ENCODE data around the gene TMEM233.

The TMEM233 gene

GRCh38 chr12:119593578-119594398 is at the start of gene TMEM233:
TSS of gene TMEM233 (plus strand) at chr12:119593774. CDS start at chr12:119593849, 75 bp downstream.
- FAIRE-seq: no peak

DNA sequence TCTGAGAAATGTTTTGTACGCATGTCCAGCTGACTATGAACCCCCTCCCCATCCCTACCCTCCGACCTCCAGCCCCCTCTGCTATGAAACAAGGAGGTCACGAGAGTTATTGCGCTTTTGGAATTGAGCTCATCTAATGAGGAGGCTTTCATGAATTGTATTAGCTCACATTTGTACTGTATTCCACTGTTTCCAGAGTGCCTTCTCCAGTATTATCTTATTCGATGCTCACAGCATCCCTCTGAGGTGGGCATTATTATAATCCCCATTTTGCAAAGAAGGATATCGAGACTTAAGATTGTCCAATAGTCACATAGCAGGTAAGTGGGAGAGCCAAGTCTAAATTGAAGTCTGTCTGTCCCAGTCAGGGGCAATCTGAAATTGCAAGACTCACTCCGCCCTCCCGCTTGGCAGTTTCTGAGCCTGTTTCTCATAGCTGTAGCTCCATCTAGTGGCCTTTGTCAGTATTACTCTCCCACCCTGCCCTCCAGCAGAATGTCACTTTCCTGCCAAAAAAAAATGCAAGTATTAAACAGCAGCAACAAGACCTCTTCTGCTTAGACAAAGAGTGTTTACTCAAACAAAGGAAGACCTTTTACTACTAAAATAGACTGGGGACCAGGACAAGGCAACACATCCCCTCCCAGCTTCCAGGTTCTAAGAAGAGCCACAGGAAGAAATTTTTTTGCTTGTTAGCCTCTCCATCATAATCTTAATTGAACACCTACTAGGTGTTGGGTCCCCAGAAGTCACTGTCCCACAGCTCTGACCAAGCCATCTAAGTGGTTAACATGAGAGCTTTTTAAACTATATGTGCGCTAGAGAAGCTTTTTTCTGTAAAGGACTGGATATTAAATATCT is 48.6 kb upstream of the TMEM233 start:
- FAIRE-seq: peak; percentile 9

DNA sequence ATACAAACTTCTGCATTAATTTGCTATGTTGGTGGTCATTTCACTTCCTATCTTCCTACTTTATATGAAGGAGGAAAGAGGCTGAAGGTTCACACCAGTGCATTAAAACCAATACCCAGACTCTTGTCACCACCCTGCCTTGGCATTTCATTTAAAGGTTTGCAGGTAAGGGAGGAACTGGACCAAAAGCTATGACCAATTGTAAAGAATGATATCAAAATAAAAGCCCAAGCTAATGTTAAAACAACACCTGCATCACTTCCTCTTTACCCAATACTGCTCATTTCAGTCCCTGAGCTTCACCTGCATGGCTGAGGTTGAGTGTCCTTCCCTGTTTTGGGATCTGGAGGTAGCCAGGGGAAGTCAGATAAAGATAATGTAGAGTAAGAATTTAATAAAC is 47.2 kb upstream of the TMEM233 start:
- FAIRE-seq: no peak

GRCh38 chr12:119547001-119547400 is 46.6 kb upstream of the TMEM233 start:
- no peak for FAIRE-seq

DNA sequence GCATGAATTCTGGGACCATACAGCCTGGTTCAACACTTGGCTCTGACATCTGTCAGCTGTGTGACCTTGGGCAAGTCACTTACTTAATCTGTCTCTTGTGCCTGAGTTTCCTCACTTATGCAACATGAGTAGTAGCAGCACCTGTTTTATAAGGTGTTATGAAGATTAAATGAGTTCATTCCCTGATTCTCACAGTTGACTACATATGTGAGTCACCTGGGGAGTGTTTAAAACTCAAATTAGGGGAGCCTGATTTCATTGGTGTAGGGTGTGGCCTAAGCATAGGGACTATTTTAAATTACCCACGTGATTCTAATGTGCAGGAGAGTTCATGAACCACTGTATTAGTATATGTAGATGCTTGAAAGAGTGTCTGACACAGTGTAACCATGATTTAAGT is 36.7 kb upstream of the TMEM233 start:
- no peak for FAIRE-seq

DNA sequence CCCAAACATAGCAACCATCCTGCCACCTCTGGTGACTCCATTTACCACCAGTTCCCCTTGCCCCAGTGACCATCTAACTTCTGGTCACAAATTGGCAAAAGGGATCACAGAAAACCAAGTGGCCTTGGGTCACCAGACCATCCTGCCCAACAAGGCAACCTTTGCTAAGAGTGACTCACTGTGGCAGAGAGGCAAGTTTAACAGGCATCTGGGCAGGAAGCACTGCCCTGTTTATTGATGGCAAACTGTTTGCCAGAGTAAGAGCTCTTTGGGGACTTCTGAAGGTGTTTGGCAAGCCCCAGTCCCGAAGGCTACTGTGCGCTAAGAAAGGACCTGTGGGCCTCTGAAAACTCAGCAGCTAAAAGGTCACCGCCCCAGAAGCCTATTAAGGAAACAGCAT is 28.2 kb upstream of the TMEM233 start:
- FAIRE-seq: no peak

GRCh38 chr12:119570771-119571170 is 22.8 kb upstream of the TMEM233 start:
- no peak for FAIRE-seq

GRCh38 chr12:119573086-119573485 is 20.5 kb upstream of the TMEM233 start:
- FAIRE-seq: no peak

- FAIRE-seq: no peak
Observed at GRCh38 chr12:119574255-119574654, 19.3 kb upstream of the TMEM233 start.

GRCh38 chr12:119576118-119576810 is 17.3 kb upstream of the TMEM233 start:
- FAIRE-seq: no peak

GRCh38 chr12:119576915-119577314 is 16.7 kb upstream of the TMEM233 start:
- FAIRE-seq: no peak

DNA sequence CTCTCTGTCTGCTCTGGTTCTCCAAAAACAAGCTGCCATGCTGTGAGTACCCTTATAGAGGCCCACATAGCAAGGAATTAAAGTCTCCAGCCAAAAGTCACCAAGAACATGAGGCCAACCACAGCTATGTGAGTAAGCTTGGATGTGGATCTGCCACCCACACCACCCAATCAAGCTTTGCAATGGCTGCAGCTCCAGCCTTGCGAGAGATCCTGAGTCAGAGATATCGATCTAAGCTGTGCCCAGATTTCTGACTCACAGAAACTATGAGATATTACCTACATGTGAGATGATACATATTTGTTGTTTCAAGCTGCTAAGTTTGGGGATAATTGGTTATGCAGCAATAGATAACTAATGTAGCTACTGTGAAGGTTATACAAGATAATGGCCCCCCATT is 15.5 kb upstream of the TMEM233 start:
- no peak for FAIRE-seq

DNA sequence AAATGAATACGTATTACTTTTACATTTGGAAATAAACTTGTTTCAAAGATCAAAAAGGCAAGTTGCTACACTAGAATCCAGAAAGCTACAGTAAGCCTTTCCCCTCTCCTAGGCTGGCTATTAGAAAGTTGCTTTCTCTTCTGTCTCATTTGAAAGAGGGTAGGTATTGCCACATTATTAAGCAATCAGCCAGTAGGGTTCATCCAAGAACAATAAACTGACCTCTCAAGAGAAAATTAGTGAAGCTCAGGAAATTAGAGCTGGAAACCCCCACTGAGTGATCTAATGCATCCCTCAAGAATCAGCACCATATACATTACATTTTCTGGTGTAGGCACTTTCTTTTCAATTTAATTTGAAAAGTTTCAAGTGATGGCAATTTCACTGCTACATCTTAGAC is 4.5 kb upstream of the TMEM233 start:
- FAIRE-seq: no peak

- FAIRE-seq: no peak
Observed at GRCh38 chr12:119589634-119590033, 3.9 kb upstream of the TMEM233 start.

GRCh38 chr12:119592232-119592631 is 1.3 kb upstream of the TMEM233 start:
- no peak for FAIRE-seq

DNA sequence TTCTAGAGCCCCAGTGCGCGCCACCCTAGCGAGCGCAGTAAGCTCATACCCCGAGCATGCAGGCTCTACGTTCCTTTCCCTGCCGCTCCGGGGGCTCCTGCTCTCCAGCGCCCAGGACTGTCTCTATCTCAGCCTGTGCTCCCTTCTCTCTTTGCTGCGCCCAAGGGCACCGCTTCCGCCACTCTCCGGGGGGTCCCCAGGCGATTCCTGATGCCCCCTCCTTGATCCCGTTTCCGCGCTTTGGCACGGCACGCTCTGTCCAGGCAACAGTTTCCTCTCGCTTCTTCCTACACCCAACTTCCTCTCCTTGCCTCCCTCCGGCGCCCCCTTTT is 791 bp downstream of the TMEM233 start:
- no peak for FAIRE-seq

GRCh38 chr12:119594772-119595445 is 1.3 kb downstream of the TMEM233 start:
- FAIRE-seq: no peak

- FAIRE-seq: no peak
Observed at GRCh38 chr12:119598159-119598558, 4.6 kb downstream of the TMEM233 start.

DNA sequence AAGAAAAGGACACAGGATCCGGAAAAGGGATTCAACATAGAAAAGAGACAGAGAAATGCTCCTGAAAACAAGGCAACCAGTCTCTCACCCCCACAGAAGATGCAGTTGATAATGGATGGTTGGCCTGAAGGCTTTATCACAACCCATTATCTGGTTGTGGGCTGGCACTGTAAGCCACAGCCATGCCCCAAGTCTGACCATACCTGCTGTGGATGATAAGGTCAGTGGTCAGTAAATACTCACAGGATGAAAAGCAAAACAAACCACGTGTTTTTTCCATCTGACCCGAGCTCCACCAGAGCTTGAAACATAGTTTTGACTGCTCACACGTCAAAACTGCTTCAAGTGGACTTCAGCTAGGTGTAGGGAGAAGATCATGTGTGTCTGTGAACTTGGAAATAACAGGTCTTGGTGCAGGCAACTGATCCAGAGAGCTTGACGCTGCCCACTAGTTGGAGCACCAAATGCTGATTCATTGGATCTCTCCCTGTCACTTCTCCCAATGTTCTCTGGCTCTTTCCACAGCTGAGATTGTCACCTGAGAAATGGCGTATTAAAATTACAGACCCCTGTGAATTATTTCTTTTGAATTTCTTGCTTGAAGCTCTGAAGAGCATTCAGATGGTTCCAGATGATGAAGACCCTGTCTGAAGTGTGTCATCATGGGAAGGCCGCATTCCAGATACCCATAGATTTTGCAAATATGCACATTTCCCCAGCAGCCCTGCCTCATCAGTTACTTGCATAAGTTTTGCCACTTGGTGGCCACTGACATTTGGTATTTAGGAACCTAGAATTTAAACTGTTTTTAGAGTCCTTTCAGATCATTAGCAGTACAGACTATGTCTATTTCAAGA is 8.5 kb downstream of the TMEM233 start:
- FAIRE-seq: no peak

- FAIRE-seq: no peak
Observed at GRCh38 chr12:119602734-119603094, 9.1 kb downstream of the TMEM233 start.

DNA sequence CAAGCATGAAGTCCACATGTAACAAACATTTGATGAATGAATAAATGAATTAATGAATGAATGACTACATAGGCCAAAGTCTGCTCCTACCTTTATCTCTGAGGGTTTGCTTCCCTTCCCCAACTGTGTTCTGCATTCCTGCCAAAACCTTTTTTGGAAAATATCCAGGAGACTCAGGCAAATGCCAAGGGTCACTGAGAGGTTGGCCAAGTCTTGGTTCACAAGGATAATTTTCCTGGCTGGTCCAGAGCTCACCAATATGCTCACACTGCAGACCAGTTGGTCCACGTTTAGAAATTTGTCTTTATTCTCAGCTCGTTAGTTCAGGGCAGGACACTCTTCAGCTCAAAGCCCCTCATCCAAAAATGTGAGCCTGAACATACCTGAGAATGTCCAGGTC is 10.2 kb downstream of the TMEM233 start:
- FAIRE-seq: no peak

GRCh38 chr12:119609358-119609757 is 15.8 kb downstream of the TMEM233 start:
- FAIRE-seq: no peak

Data from islet of Langerhans (tissue), 1 donor.